ENCODE data around the gene CPXM2.

CPXM2 gene

DNA sequence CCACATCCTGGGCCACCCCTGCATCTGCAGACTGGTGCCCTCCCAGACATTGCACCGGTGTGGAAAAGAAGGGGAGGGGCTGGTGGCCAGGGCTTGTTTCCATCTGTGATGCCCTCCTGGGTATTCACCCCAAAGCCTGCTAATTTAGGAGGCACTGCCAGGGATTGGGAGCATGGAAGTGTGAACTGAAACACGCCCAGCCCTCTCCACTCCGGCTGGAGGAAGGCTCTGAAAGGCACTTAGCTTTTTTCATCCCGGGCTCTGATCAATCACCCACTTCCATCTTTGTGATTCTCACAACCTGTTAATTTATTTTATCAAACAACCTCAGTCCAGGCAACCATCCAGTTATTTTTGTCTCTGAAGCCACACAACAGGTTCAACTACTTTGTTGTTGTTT lies 20.9 kb upstream of the CPXM2 start:
- H3K36me3 Mint-ChIP-seq (ENCODE audit: low read depth): no peaks in the 10 kb centered on the region
- no peak overlapping the region for H3K27ac Mint-ChIP-seq
- H3K4me3 Mint-ChIP-seq: no peak overlapping the region
- H3K4me1 Mint-ChIP-seq (ENCODE audit: low read depth): peaks cover 4% of the 10 kb centered on the region
- H3K9me3 Mint-ChIP-seq: no peaks in the 10 kb centered on the region
- peaks cover 5% of the 10 kb centered on the region for H3K27me3 Mint-ChIP-seq (ENCODE audit: low read depth)

DNA sequence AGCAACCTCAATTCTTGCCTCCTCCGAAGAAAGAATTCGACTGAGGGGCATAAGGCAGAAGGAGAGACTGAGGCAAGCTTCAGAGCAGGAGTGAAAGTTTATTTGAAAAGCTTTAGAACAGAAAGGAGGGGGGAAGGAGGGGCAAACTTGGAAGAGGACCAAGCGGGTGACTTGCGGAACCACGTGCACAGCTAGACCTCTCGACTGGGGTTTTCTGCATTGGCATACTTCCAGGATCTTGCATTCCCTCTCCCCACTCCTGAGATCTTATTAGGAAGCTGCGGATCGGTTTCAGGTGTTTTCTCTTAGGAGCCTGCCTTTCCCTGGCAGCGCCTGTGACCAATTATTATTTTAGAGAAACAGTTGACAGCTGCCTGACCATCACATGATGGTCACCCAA lies 20.3 kb upstream of the CPXM2 start:
- Mint-ChIP-seq H3K36me3 (ENCODE audit: low read depth) (no peaks in the 10 kb centered on the region), H3K4me3 (no peak overlapping the region), H3K27me3 (ENCODE audit: low read depth) (peaks cover 5% of the 10 kb centered on the region), H3K4me1 (ENCODE audit: low read depth) (peaks cover 4% of the 10 kb centered on the region), H3K27ac (no peak overlapping the region), H3K9me3 (no peaks in the 10 kb centered on the region)

DNA sequence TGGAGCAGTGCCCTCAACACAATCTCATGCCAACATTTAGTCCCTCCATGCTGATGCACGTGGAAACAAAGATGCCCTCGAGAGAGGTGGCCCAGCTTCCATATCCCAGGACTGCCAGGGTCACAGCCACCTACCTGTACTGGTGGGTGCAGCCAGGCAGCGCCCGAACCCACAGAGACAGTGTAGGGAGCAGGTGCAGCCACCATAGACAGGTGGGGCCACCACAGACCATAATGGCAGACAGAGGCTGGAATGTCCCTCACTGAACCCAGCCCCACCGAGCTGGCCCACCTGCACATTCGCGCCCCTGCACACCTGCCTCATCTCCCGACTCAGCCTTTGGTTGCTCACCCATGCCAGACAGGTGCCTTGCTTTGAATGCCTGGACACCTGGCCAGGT lies 18.3 kb upstream of the CPXM2 start:
- H3K9me3 Mint-ChIP-seq: no peaks in the 10 kb centered on the region
- H3K27ac Mint-ChIP-seq: no peak overlapping the region
- no peak overlapping the region for H3K4me3 Mint-ChIP-seq

DNA sequence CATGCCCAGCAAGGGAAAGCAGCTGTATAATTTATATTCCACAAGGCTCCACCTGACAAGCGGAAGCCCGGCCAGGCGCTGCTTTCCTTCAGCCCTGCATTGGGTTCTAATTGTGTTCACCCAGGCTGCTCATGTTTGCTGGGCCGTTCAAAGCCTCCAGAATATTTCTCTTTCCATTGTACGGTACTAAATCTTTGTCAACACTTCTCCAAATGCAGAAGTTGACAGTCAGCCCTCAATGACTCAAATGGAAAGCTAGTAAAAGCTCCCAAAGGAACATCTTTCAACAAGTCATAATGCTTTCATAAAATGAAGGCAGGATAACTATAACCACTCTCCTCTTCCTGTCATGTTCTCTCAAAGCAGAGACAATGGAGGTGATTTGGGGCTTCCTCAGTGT lies 17.8 kb upstream of the CPXM2 start:
- Mint-ChIP-seq H3K27me3 (ENCODE audit: low read depth) (no peaks in the 10 kb centered on the region), H3K27ac (no peak overlapping the region), H3K9me3 (no peaks in the 10 kb centered on the region), H3K4me3 (no peak overlapping the region), H3K36me3 (ENCODE audit: low read depth) (no peaks in the 10 kb centered on the region), H3K4me1 (ENCODE audit: low read depth) (peaks cover 4% of the 10 kb centered on the region)

More for the DNA sequence above, 18.3 kb upstream of the CPXM2 start:
- Mint-ChIP-seq H3K4me1 (ENCODE audit: low read depth) (peaks cover 4% of the 10 kb centered on the region), H3K27me3 (ENCODE audit: low read depth) (no peaks in the 10 kb centered on the region), H3K36me3 (ENCODE audit: low read depth) (no peaks in the 10 kb centered on the region)

DNA sequence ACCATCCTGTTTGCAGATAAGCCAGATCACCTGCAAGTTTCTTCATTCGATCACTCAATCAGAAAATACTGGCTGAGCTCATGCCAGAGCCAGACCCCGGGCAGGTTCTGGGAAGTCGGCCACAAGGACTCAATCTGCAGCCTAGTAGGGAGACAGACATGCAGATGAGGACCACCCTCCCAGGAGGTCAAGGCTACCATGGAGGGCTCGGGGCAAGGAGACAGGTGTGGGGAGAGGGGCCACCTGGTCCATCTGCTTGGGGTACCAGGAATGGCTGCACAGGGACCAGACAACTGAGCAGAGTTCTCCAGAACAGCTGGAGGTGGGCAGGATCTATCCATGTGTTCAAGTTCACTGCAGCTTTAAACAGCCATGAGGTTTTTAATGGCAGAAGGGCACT lies 16.8 kb upstream of the CPXM2 start:
- Mint-ChIP-seq H3K4me3 (no peak overlapping the region), H3K27me3 (ENCODE audit: low read depth) (no peaks in the 10 kb centered on the region), H3K36me3 (ENCODE audit: low read depth) (no peaks in the 10 kb centered on the region), H3K9me3 (no peaks in the 10 kb centered on the region), H3K4me1 (ENCODE audit: low read depth) (peaks cover under 1% of the 10 kb centered on the region), H3K27ac (no peak overlapping the region)

DNA sequence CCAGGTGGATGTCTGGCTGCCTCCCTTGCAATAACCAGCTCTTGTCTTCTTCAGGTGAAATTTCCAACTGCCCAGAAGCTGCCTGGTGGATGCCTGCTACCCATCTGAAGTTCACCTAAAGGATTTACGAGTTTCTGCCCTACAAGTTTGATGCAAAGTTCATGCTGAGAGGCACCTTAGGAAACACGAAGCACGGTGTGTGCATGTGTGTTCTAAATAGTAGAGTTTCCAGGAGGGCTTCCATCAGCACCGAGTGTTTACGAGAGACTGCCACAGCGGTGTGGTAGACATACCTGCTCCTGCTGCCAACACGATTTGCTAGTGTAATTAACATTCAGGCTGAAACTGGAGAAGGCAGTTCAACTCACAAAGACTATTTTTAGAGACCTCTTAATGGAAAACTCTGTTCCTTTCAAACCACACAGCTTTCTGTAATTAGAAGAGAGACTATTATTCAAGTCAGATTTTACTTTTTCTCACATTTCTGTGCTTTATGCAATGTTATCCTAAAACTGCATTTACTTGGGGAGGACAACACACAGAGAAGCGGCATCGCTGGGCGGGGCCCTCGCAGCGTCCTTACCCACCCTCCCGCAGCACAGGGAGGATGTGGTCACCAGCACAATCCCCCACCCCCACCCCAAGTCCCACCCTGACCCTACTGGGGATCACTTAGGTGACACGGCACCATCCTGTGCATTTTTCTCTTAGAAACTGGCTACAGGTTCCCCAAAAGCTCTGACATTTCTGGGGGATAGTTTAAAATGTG lies 15.5 kb upstream of the CPXM2 start:
- H3K27me3 Mint-ChIP-seq (ENCODE audit: low read depth): no peaks in the 10 kb centered on the region
- no peaks in the 10 kb centered on the region for H3K36me3 Mint-ChIP-seq (ENCODE audit: low read depth)
- H3K4me3 Mint-ChIP-seq: no peak overlapping the region
- no peak overlapping the region for H3K27ac Mint-ChIP-seq
- H3K4me1 Mint-ChIP-seq (ENCODE audit: low read depth): no peaks in the 10 kb centered on the region
- H3K9me3 Mint-ChIP-seq: no peaks in the 10 kb centered on the region

DNA sequence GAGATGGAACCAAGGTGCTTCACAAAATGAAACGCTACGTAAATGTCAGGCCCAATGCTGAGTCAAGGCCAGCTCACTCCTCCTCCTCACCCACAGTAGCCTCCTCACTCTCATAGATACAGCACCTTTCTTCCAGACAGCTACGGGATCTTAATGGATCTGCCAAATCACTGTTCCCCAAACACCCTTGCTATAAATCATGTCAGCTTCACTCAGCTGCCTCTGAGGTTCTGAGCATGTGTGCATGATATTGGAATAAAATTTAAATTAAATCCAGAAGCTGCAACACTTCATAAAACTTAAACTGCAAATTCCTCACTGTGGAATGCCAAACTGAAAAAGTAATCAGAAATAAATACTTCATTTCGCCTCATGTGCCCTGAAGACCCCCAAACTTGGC lies 14.7 kb upstream of the CPXM2 start:
- no peaks in the 10 kb centered on the region for H3K4me1 Mint-ChIP-seq (ENCODE audit: low read depth)
- H3K36me3 Mint-ChIP-seq (ENCODE audit: low read depth): no peaks in the 10 kb centered on the region
- no peaks in the 10 kb centered on the region for H3K27me3 Mint-ChIP-seq (ENCODE audit: low read depth)
- H3K27ac Mint-ChIP-seq: no peak overlapping the region
- no peaks in the 10 kb centered on the region for H3K9me3 Mint-ChIP-seq
- no peak overlapping the region for H3K4me3 Mint-ChIP-seq

DNA sequence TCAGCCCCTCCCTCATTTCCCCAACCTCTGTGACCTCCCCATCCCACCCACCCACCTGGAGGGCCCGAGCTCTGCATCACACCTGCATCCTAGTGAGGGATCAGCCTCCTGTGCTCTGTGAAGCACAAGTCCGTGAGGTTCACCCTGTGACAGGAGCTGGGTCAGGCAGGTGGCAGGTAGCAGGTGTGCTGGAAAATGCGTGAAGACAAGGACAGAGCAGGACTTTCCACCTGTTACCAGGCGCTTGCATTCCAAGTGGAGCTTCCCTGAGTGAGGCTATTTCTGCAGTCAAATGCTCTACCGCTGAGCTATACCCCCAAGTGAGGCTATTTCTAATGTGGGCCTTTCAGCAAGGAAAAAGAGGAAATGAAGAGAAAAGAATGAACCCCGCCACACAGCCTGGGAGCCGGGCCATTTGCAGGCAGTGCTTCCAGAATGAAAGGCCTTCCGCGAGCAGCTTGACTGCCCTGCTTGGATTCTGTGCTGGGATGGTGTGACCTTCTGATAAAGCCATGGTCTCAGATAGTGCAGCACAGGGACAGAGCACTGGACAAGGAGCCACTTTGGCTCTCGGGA lies 13.3 kb upstream of the CPXM2 start:
- Mint-ChIP-seq H3K27me3 (ENCODE audit: low read depth) (no peaks in the 10 kb centered on the region), H3K36me3 (ENCODE audit: low read depth) (no peaks in the 10 kb centered on the region), H3K9me3 (no peaks in the 10 kb centered on the region), H3K4me1 (ENCODE audit: low read depth) (no peaks in the 10 kb centered on the region), H3K4me3 (no peak overlapping the region), H3K27ac (no peak overlapping the region)

DNA sequence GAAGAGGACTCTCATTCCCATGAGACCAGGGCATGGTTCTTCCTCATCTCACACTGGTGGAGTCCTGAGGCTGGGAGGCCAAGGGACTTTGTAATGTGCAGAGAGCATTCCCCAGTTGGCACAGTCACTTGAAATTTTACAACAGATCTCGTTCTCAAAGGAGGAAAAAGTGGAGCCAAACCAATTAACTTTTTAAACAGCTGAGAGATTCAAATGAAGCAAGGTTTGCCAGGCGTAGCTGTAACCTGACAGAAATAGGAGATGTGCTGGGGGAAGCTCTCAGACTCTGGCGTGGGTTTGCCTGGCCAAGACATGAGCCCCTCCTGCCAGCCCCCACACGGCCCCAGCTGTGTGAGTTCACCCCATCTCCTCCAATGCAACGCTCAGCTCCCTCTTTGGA lies 12.0 kb upstream of the CPXM2 start:
- Mint-ChIP-seq H3K36me3 (ENCODE audit: low read depth) (no peaks in the 10 kb centered on the region), H3K27me3 (ENCODE audit: low read depth) (no peaks in the 10 kb centered on the region), H3K27ac (no peak overlapping the region), H3K9me3 (no peaks in the 10 kb centered on the region), H3K4me1 (ENCODE audit: low read depth) (no peaks in the 10 kb centered on the region), H3K4me3 (no peak overlapping the region)

DNA sequence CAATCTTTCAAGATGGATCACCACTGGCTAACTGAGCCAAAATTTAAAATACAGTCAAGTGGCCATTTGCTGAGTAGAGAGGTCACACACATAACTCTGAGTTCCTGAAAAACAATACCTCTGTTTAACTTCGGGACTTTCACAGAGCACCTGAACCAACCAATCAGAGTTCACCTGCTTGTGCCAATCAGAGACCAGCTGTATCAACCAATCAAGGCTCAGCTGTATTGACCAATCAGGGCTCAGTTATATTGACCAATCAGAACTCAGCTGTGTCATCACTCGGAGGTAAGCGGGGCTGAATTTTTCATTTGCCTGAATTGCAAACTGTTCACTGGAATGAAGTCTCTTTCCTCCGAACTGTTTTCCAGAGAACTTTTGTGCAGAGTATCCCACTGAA lies 10.0 kb upstream of the CPXM2 start:
- Mint-ChIP-seq H3K4me1 (ENCODE audit: low read depth) (no peaks in the 10 kb centered on the region), H3K27me3 (ENCODE audit: low read depth) (no peaks in the 10 kb centered on the region), H3K9me3 (no peaks in the 10 kb centered on the region), H3K27ac (no peak overlapping the region), H3K36me3 (ENCODE audit: low read depth) (no peaks in the 10 kb centered on the region), H3K4me3 (no peak overlapping the region)

DNA sequence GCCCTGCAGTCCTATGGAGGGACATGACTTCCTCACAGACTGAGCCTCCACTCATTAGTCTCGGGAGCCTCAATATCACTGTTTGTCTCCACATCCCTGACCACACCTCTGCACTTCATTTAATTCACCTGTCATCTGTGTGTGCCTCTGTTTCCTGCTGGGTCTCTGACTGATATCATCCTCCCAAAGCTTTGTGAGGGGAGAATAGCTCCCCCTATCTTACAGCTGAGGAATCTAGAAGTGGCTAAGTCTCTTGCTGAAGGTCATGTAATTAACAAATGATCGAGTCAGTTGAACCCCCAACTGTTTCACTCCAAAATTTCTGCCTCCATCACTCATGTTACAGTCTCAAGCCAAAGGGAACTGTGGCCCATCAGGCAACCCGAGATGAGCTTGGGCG lies 5.5 kb upstream of the CPXM2 start:
- H3K4me3 Mint-ChIP-seq: no peak overlapping the region
- no peak overlapping the region for H3K27ac Mint-ChIP-seq
- H3K9me3 Mint-ChIP-seq: no peaks in the 10 kb centered on the region
- no peaks in the 10 kb centered on the region for H3K4me1 Mint-ChIP-seq (ENCODE audit: low read depth)
- no peaks in the 10 kb centered on the region for H3K36me3 Mint-ChIP-seq (ENCODE audit: low read depth)
- peaks cover 12% of the 10 kb centered on the region for H3K27me3 Mint-ChIP-seq (ENCODE audit: low read depth)

DNA sequence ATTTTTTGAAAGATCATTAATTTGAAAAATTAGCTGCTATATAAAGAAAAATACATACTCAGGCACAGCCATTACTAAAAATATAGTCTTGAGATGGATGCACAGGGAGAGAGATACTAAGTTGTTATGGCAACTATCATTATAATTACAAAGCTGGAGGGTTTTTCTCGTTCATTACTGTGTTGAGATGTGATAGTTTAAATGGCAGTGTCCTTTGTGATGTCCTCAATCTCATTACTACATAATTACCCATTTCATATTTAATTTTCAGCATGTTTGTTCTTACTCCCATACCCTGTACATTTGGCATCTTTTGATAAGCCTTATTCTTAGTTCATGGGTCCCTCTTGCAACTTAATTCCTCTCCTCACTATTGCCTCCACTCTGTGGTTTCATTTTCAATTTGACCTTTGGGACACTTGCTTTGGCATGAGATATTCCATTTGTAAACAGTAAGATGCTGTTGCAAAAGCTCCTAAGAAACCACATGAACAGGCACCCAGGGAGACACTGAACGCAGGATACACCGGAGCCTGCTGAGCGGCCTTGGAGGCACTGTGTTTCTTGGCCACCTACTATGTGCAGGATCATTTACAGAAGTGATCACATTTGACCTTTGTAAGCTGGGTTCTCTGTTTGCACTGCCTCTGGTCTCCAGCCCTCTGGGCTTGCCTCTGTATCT lies 4.8 kb upstream of the CPXM2 start:
- Mint-ChIP-seq H3K4me3 (no peak overlapping the region), H3K27ac (no peak overlapping the region), H3K36me3 (ENCODE audit: low read depth) (no peaks in the 10 kb centered on the region), H3K4me1 (ENCODE audit: low read depth) (no peaks in the 10 kb centered on the region), H3K9me3 (no peaks in the 10 kb centered on the region), H3K27me3 (ENCODE audit: low read depth) (peaks cover 12% of the 10 kb centered on the region)

DNA sequence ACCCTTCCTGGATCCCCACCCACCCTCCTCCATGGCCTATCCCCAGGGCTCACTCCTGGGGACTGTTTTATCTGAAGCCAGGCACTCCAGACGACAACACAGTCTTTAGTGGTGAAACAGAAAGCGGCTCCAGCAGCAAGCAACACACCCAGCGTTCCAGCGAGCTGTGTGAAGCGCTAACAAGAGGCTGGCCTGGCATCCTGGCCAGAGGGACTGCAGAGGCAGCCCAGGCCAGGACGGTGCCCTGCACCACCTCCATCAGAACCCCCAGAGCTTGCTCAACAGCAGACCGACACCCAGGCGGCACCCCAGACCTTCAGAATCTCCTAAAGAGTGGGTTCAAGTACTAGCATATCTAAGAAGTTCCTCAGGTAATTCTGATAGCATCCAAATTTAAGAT lies 2.0 kb upstream of the CPXM2 start:
- Mint-ChIP-seq H3K27me3 (ENCODE audit: low read depth) (peaks cover 27% of the 10 kb centered on the region), H3K9me3 (no peaks in the 10 kb centered on the region), H3K36me3 (ENCODE audit: low read depth) (no peaks in the 10 kb centered on the region), H3K4me1 (ENCODE audit: low read depth) (no peaks in the 10 kb centered on the region), H3K27ac (no peak overlapping the region), H3K4me3 (no peak overlapping the region)

DNA sequence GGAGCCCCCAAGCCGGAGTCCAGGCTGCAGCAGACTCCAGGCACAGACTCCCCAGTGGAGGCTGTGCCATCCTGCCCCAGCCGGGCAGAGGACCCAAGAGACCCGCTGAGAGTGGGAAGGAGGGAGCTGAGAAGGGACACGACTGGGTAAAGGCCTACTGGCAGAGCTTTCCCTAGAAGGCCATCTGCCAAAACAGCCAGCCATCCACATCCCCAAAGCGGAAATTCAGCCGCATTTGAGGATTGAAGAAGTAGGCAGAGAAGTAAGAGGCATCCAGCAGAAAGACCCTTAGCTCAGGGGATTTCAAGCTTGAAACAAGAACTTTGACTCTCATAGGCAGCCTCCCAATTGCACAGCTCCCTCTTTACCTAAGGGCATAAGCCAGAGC lies 857 bp downstream of the CPXM2 start:
- H3K9me3 Mint-ChIP-seq: no peaks in the 10 kb centered on the region
- H3K27ac Mint-ChIP-seq: no peak overlapping the region
- no peaks in the 10 kb centered on the region for H3K4me1 Mint-ChIP-seq (ENCODE audit: low read depth)
- H3K27me3 Mint-ChIP-seq (ENCODE audit: low read depth): peaks cover 27% of the 10 kb centered on the region
- no peaks in the 10 kb centered on the region for H3K36me3 Mint-ChIP-seq (ENCODE audit: low read depth)
- H3K4me3 Mint-ChIP-seq: no peak overlapping the region

DNA sequence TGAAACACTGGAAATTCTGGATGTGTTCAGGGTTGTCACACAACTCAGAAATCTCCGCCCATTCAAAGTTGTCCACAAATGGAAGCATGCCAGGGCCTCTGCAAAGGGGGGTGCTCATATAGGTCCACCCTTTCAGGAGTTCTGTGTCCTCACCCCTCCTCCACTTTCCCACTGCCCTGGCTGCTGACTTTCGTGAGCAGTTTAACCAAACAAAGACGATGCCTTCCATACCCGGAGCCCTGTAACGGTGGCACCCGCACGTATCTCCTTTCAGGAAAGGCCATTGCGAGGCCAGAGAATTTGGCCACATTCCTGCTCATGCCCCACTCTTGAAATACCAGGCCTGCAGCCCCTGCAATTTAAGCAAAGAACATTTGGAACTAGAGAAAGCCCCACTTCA lies 1.4 kb downstream of the CPXM2 start:
- peaks cover 27% of the 10 kb centered on the region for H3K27me3 Mint-ChIP-seq (ENCODE audit: low read depth)
- no peak overlapping the region for H3K4me3 Mint-ChIP-seq
- no peaks in the 10 kb centered on the region for H3K36me3 Mint-ChIP-seq (ENCODE audit: low read depth)
- H3K4me1 Mint-ChIP-seq (ENCODE audit: low read depth): no peaks in the 10 kb centered on the region
- H3K27ac Mint-ChIP-seq: no peak overlapping the region
- H3K9me3 Mint-ChIP-seq: no peaks in the 10 kb centered on the region
